GM18867 (cell line): ENCODE results near the gene DOK5.

Experiments
- ATAC-seq: cut with Tn5 transposase; IDR thresholded peaks from one replicate; pipeline ENCODE4 v1.9.1; 2021; ENCODE audit warnings: mild to moderate bottlenecking, moderate library complexity; ENCODE audit not compliant: unreplicated experiment

DOK5 gene

DNA sequence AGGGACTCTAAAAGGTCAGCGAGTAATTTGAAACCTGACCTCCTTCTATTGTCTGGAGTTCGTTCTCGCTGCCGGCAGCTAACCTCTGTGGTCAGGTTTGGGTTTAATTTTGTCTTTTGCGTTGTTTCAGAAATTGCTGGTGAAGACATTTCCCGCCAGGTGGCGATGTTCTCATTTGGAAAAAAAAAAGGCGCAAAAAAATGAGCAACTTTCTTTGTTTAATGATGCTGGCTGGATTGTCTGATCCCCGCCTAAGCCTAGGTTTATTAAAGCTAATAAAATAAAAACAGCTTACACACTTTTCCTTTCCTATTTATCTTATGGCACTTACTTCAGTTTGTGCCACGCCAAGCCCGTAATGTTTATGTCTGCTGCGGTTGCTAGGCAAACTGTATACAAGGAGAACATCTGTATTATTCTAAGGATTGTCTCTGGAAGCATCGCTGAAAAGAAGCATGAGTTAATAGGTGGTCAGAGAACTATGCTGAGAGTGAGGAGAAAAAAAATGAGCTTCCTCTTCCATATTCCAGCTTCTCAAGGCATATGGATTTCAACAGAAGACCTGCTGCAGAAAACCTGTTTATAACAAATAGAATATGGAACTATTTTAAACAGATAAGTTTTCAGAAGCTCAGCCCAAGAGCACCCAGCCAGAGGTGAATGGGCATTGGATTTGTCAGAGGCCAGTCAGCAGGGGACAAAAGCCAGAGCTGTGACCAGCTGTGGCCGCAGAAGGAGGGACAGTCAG, 205.7 kb downstream of the DOK5 start:
- no peak for ATAC-seq

DNA sequence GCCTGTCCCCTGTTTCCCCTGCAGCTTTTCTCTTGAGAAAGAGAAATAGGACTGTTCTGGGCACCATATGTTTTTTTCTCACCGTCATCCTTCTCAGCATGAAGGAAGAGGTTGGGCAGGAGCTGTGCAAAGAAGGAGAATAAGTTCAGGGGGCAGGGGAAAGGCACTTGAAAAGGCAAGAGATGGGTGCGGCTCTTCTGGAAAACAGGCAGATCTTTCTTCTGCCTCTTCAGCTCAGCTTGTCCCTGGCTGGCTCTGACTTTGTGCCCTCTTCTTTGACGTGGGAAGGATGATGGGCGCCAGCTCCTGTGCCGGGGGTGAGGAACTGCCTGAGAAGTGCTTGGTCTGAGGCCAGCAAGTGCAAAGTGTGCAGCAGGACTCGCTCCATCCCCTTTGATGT, 206.5 kb downstream of the DOK5 start:
- no peak for ATAC-seq

DNA sequence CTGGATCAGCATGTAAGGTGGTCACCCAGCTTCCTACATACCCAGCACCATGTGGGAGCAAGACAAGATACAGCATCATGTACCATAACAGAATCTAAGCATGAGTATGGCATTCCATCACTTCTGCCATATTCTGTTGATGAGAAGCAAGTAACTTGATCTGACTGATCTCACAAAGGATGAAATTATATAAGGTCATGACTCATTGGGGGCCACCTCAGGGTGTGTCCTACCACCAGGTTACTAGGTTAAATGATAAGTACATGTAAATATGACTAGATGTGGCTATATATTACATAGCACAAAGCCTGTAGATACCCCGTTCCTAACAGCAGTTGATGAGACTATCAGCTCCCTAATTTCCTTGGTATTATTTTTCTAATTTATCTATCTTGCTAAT, 213.1 kb downstream of the DOK5 start:
- no peak for ATAC-seq

DNA sequence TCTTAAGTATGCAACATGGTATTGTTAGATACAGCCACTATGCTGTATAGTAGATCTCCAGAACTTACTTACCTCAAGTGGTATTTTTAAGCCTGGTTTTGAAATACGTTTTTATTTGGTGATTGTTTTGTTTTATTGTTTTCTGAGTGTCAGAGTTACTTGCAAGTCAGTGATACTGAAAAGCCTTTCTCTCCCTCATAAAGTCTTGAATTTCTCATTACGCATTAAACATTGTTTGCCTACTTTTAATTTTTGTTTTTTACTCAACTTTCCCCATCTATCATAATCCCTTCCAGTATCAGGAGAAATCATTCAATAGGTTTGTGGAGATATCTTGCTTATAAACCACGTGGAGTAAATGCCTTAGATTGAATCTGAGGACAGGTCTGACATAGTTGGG, 214.9 kb downstream of the DOK5 start:
- no peak for ATAC-seq

DNA sequence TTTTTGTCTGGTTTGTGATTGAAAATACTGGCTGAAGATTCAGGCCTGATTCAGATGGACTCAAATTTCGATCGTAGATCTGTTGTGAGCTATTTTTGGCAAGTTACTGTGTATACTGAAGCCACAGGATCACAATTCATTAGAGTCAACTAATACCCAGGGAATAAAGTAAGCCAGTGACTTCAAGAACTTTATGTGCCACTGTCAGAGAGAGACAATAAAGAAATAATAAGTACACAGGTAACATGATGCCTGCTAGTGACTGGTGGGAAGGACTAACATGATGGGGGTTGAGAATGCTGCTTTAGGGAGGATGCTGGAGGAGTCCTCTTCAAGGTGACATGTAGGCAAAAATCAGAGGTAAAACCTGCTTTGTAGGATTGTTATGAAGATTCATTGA, 215.9 kb downstream of the DOK5 start:
- ATAC-seq, result no peak

DNA sequence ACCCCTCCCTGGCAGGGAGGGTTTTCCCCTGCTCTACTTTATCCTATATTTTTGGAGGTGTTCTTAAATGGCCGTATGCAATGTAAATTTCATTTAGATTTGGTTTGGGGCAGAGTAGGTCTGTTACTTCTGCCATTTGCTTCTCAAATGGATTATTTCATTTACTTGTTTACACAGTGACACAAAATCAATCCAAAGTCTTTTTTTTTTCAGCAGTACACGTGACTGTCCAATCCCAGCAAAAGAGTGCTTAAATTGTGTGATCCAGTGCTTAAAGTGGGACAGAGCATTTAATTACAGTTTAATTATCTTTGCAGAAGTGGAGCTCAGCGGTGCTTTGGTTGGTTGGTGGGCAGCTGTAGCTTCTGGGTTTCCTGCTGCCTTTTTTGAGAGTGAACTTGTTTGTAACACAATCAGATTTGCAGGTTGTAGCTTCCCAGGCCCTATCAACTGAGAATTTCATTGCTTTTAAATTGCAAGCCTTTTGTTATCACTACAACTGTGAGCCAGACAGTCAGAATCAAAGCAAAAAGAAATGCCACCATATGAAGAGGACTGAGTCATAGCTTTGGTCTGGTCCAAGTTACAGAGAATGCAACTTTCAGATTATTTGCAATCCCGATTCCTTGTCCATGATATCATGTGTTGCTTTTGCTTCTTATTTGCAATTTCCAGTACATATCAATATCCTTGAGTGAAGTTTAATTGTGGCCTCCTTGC, 216.9 kb downstream of the DOK5 start:
- no peak for ATAC-seq

DNA sequence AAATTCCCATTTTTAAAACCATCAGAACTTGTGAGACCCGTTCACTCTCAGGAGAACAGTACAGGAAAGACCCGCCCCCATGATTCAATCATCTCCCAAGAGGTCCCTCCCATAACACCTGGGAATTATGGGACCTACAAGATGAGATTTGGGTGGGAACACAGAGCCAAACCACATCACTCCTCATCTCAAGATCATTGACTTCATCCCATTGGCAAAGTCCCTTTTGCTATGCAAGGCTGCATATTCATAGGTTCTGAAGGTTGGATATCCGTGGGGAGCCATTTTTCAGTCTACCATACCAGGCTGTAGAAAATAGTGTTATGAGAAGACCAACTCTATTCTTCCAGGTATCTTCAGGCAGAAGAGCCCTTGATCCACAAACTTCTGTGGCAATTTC, 219.1 kb downstream of the DOK5 start:
- no peak for ATAC-seq

DNA sequence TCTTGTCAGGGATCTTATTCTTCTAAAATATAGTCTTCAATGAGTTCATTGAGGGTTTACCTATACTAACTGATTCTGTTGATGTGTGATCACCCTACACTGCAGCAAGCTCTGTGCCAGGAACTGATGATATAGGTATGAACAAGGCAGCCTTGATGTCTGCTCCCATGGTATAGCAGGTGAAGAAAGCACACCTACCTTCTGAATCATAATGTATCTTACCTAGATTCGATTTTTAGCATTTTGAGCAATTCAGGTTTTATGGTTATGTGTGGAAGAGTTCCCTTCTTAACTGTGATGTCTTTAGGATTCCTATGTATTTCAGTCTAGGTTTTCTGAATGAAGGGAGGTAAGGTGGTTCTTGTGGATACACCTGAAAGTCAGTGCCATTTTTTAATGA, 223.0 kb downstream of the DOK5 start:
- ATAC-seq, result no peak
